Spleen (tissue), 11 donors: ENCODE results near the gene ACSF3. TPM values are rescaled to one million over a fixed set of nuclear protein-coding genes. Genes with fewer than 3 reads are reported as not detected.
"Not testable (repeated sequence)": the region's sequence is repeated elsewhere in the genome, so short reads cannot be mapped to it uniquely, and the experiment has no call there.

Source experiments
- DNase-seq: peaks from one replicate; pipeline ENCODE4 v3.0.0-alpha.2; 2020
- H3K27ac ChIP-seq, 8 donors: fragments of 200-600 bp; sonication (generic) in 7 of 8; 1 replicate in 4 of 8; 2 replicates in 4 of 8; pipeline versions ENCODE4 v1.5.0 to v1.8.0; 2016 to 2021; ENCODE audit warnings: inconsistent platforms in 4 of 8, mild to moderate bottlenecking in 4 of 8, moderate library complexity in 1 of 8
- H3K27me3 ChIP-seq, 7 donors: fragments of 200-600 bp; sonication (generic) in 6 of 7; replicated peaks in 1 of 7; 1 replicate in 4 of 7; 2 replicates in 3 of 7; pipeline versions ENCODE4 v1.5.0 to v1.8.0; 2016 to 2021; ENCODE audit warnings: inconsistent platforms in 3 of 7, mild to moderate bottlenecking in 1 of 7
- H3K36me3 ChIP-seq, 6 donors: fragments of 200-600 bp; sonication (generic) in 5 of 6; 1 replicate in 4 of 6; 2 replicates in 2 of 6; pipeline versions ENCODE4 v1.5.0 to v1.8.0; 2016 to 2021; ENCODE audit warnings: inconsistent platforms in 2 of 6
- H3K4me1 ChIP-seq, 6 donors: fragments of 200-600 bp; sonication (generic) in 5 of 6; 1 replicate in 3 of 6; 2 replicates in 3 of 6; pipeline versions ENCODE4 v1.5.0 to v1.8.0; 2016 to 2021; ENCODE audit warnings: inconsistent platforms in 3 of 6
- H3K4me3 ChIP-seq, 8 donors: fragments of 200-600 bp; sonication (generic) in 7 of 8; 1 replicate in 4 of 8; 2 replicates in 4 of 8; pipeline versions ENCODE4 v1.5.0 to v1.8.0; 2016 to 2021; ENCODE audit warnings: inconsistent platforms in 4 of 8, mild to moderate bottlenecking in 4 of 8, moderate library complexity in 2 of 8
- H3K9me3 ChIP-seq, 8 donors: fragments of 200-600 bp; sonication (generic) in 7 of 8; 1 replicate in 4 of 8; 2 replicates in 4 of 8; pipeline versions ENCODE4 v1.5.0 to v1.8.0; 2016 to 2021; ENCODE audit warnings: inconsistent platforms in 4 of 8
- CTCF ChIP-seq, 11 experiments: fragments of 200-600 bp in 7 of 11; fragments of 450-650 bp in 4 of 11; sonication (generic) in 4 of 11; IDR thresholded peaks in 8 of 11; conservative IDR thresholded peaks in 3 of 11; 1 replicate in 7 of 11; 2 replicates in 4 of 11; pipeline versions ENCODE4 v1.4.0 to v1.8.0; 2016 to 2021; ENCODE audit warnings: antibody characterized with exemption in 11 of 11, inconsistent platforms in 4 of 11, mild to moderate bottlenecking in 1 of 11
- POLR2A ChIP-seq, 3 donors: fragments of 450-650 bp; IDR thresholded peaks; one replicate each; pipeline ENCODE4 v1.5.1; 2017; ENCODE audit warnings: antibody characterized with exemption in 3 of 3, mild to moderate bottlenecking in 1 of 3
- POLR2AphosphoS5 ChIP-seq, 3 donors: sonication (generic); formaldehyde crosslinking; IDR thresholded peaks; one replicate each; pipeline ENCODE4 v1.5.1; 2017; ENCODE audit warnings: antibody characterized with exemption in 3 of 3
- WGBS, 5 donors: extraction: QIAGEN DNeasy Blood & Tissue Kit in 3 of 5; methylation state at CpG; one replicate each; pipeline versions ENCODE4 v1.1.5 to v1.1.7; 2013 to 2018; 5-methylcytosine and 5-hydroxymethylcytosine counted together
- intact Hi-C: fragments of 100-400 bp; cut with DNase I; formaldehyde crosslinking; loops from one replicate; pipeline ENCODE4 v1.15.0; 2023; ENCODE audit warnings: low total_unique reads
- polyA plus RNA-seq, 3 donors: library from polyadenylated mRNA; stranded (reverse); fragments of 200-250 nt; gene quantifications; one replicate each; pipeline ENCODE4 v1.2.1, GENCODE V29; 2013
- total RNA-seq, 7 donors: library from RNA; depleted of rRNA in 3 of 7; stranded (reverse); fragments of >200 nt in 3 of 7; fragmentation: NEBNext Ultra II Directional in 4 of 7; extraction: Animal tissue kit (Norgen Biotek cat#: 25700) in 4 of 7; gene quantifications; one replicate each; pipeline versions ENCODE4 v1.1.0 to v1.2.1, GENCODE V29; 2016 to 2021
- donor health status: healthy with polysubstance abuse.
- donor health status: DM: no; HTN: no; CAD: no; lungs with moderate emphysema.
- donor health status: DM: no; HTN: no; CAD: no.
- donor health status: Bipolar disorder and iron deficiency.
- donor health status: healthy.
- donor health status: DM: no; HTN: no; CAD: no.
- donor health status: DM: yes; HTN: yes; CAD: no.

The ACSF3 gene
- total and polyA plus RNA-seq, 10 donors, result 35.4 to 68.1 (median 49.1) TPM

- Histone ChIP-seq H3K36me3 (no peaks in the 10 kb centered on the region), H3K27me3 (peaks cover 0 to 35% (median 0%) of the 10 kb centered on the region in 7 donors), H3K9me3 (peaks cover 0 to 2% (median 0%) of the 10 kb centered on the region in 8 donors), H3K4me3 (no peak overlapping the region), H3K4me1 (no peaks in the 10 kb centered on the region), H3K27ac (no peak overlapping the region)
- 78 to 92% (median 83%) methylated on average over 9 of the region's 9 CpGs for WGBS, 5 donors
- DNase-seq, result no peak
- TF ChIP-seq POLR2AphosphoS5 (IDR thresholded peaks at IDR 0.05), result no peak
- TF ChIP-seq CTCF (IDR thresholded peaks at IDR 0.05 in 8 of 11, conservative IDR thresholded peaks at IDR 0.05 in 3 of 11), result no peak
- no peak for TF ChIP-seq POLR2A (IDR thresholded peaks at IDR 0.05)
- intact Hi-C loops, result no loop called here
These were observed 91.0 kb downstream of the ACSF3 start for GRCh38 chr16:89184677-89184932.

GRCh38 chr16:89184933-89185794, 91.5 kb downstream of the ACSF3 start:
- intact Hi-C loops, result no loop called here
- H3K36me3 ChIP-seq, result no peaks in the 10 kb centered on the region
- peaks cover 0 to 2% (median 0%) of the 10 kb centered on the region in 8 donors for H3K9me3 ChIP-seq
- no peak overlapping the region for H3K4me3 ChIP-seq
- WGBS, 5 donors, result 74 to 80% (median 80%) methylated on average over 23 to 48 of the region's 48 CpGs
- DNase-seq, result no peak
- TF ChIP-seq CTCF (IDR thresholded peaks at IDR 0.05 in 8 of 11, conservative IDR thresholded peaks at IDR 0.05 in 3 of 11) (no peak), POLR2A (IDR thresholded peaks at IDR 0.05) (no peak), POLR2AphosphoS5 (IDR thresholded peaks at IDR 0.05) (no peak)
- H3K4me1 ChIP-seq, result no peaks in the 10 kb centered on the region
- H3K27me3 ChIP-seq, result peaks cover 0 to 30% (median 0%) of the 10 kb centered on the region in 7 donors
- no peak overlapping the region for H3K27ac ChIP-seq

- H3K36me3 ChIP-seq, intact Hi-C loops, H3K4me3 ChIP-seq, H3K9me3 ChIP-seq, H3K27ac ChIP-seq, DNase-seq, H3K4me1 ChIP-seq: not testable (repeated sequence)
- WGBS, 5 donors, result 91 to 95% (median 93%) methylated on average over 20 to 30 of the region's 30 CpGs
- H3K27me3 ChIP-seq, result peaks cover 0 to 21% (median 0%) of the 10 kb centered on the region in 7 donors
These were observed 92.4 kb downstream of the ACSF3 start for GRCh38 chr16:89185887-89186592.

- H3K4me1 ChIP-seq, DNase-seq, intact Hi-C loops, H3K9me3 ChIP-seq, H3K36me3 ChIP-seq, H3K27ac ChIP-seq, H3K4me3 ChIP-seq: not testable (repeated sequence)
- WGBS, 5 donors, result 88 to 95% (median 90%) methylated on average over 16 to 20 of the region's 20 CpGs
- peaks cover 0 to 19% (median 0%) of the 10 kb centered on the region in 7 donors for H3K27me3 ChIP-seq
These were observed 93.0 kb downstream of the ACSF3 start for GRCh38 chr16:89186593-89187031.
